GM12873 (cell line): Measurements from ENCODE around the gene OR9I1.

Source experiments
- CTCF ChIP-seq: IDR thresholded peaks from 2 replicates; pipeline ENCODE4 v1.5.1; 2012; ENCODE audit warnings: low read depth, mild to moderate bottlenecking, moderate library complexity, low read length, control low read depth; ENCODE audit not compliant: insufficient read depth; ENCODE audit errors: missing control alignments

The OR9I1 gene

GRCh38 chr11:58125469-58125868 is at the start of gene OR9I1:
TSS of gene OR9I1 (minus strand) at chr11:58125530. CDS start at chr11:58119444, 6,086 bp downstream.
- no peak for TF ChIP-seq CTCF

- TF ChIP-seq CTCF: no peak
These were observed 40.3 kb upstream of the OR9I1 start for GRCh38 chr11:58165504-58166106.

- TF ChIP-seq CTCF: no peak
These were observed 39.7 kb upstream of the OR9I1 start for GRCh38 chr11:58164990-58165389.

- no peak for TF ChIP-seq CTCF
These were observed 39.1 kb upstream of the OR9I1 start for GRCh38 chr11:58164389-58164788.

GRCh38 chr11:58152781-58153180 is 27.5 kb upstream of the OR9I1 start:
- no peak for TF ChIP-seq CTCF

GRCh38 chr11:58142761-58143160 is 17.4 kb upstream of the OR9I1 start:
- TF ChIP-seq CTCF: no peak

- no peak for TF ChIP-seq CTCF
These were observed 9.8 kb upstream of the OR9I1 start for GRCh38 chr11:58135171-58135570.
